ENCODE measurements around the gene SERTAD3.
"Not testable (repeated sequence)": the region's sequence is repeated elsewhere in the genome, so short reads cannot be mapped to it uniquely, and the experiment has no call there.

Gene SERTAD3

GRCh38 chr19:40413291-40413845, 30.8 kb downstream of the SERTAD3 start, which contains the start of gene PRX:
Gene PRX (minus strand): TSS chr19:40413378. CDS start chr19:40407932, 5,446 bp downstream.
- no peak for FAIRE-seq

GRCh38 chr19:40412866-40413265, 31.3 kb downstream of the SERTAD3 start:
- no peak for FAIRE-seq
- DNase-seq (ENCODE audit: extremely low spot score, insufficient read length, low read depth), result no peak

More at GRCh38 chr19:40413291-40413845, 30.8 kb downstream of the SERTAD3 start, which contains the start of gene PRX:
- DNase-seq (ENCODE audit: extremely low spot score, insufficient read length, low read depth), result no peak

- FAIRE-seq (no peak), DNase-seq (ENCODE audit: extremely low spot score, insufficient read length, low read depth) (no peak)
Observed at GRCh38 chr19:40411958-40412499, 32.1 kb downstream of the SERTAD3 start.

- DNase-seq (ENCODE audit: extremely low spot score, insufficient read length, low read depth) (no peak), FAIRE-seq (peak; percentile 61)
Observed at GRCh38 chr19:40411125-40411842, 32.9 kb downstream of the SERTAD3 start.

- FAIRE-seq, result no peak
- no peak for DNase-seq (ENCODE audit: extremely low spot score, insufficient read length, low read depth)
Observed at GRCh38 chr19:40410030-40410389, 34.1 kb downstream of the SERTAD3 start.

GRCh38 chr19:40408598-40408925, 35.6 kb downstream of the SERTAD3 start:
- DNase-seq (ENCODE audit: extremely low spot score, insufficient read length, low read depth); FAIRE-seq: not testable (repeated sequence)

- no peak for DNase-seq (ENCODE audit: extremely low spot score, insufficient read length, low read depth)
Observed at GRCh38 chr19:40407714-40408597, 36.2 kb downstream of the SERTAD3 start.

GRCh38 chr19:40403262-40403984, 40.7 kb downstream of the SERTAD3 start:
- DNase-seq (ENCODE audit: extremely low spot score, insufficient read length, low read depth), result peak; percentile 87
- FAIRE-seq, result peak; percentile 94

More at GRCh38 chr19:40407714-40408597, 36.2 kb downstream of the SERTAD3 start:
- no peak for FAIRE-seq

- FAIRE-seq (no peak), DNase-seq (ENCODE audit: extremely low spot score, insufficient read length, low read depth) (no peak)
Observed at GRCh38 chr19:40400559-40400958, 43.6 kb downstream of the SERTAD3 start.

- DNase-seq (ENCODE audit: extremely low spot score, insufficient read length, low read depth) (no peak), FAIRE-seq (no peak)
Observed at GRCh38 chr19:40398417-40399131, 45.6 kb downstream of the SERTAD3 start.

- DNase-seq (ENCODE audit: extremely low spot score, insufficient read length, low read depth), result no peak
- FAIRE-seq, result no peak
Observed at GRCh38 chr19:40397568-40397906, 46.6 kb downstream of the SERTAD3 start.

GRCh38 chr19:40396886-40397567, 47.1 kb downstream of the SERTAD3 start:
- DNase-seq (ENCODE audit: extremely low spot score, insufficient read length, low read depth), result no peak
- no peak for FAIRE-seq

- FAIRE-seq (no peak), DNase-seq (ENCODE audit: extremely low spot score, insufficient read length, low read depth) (no peak)
Observed at GRCh38 chr19:40395956-40396355, 48.2 kb downstream of the SERTAD3 start.

- FAIRE-seq (no peak), DNase-seq (ENCODE audit: extremely low spot score, insufficient read length, low read depth) (no peak)
Observed at GRCh38 chr19:40394816-40395210, 49.3 kb downstream of the SERTAD3 start.

GRCh38 chr19:40393894-40394815, 50.0 kb downstream of the SERTAD3 start:
- FAIRE-seq (no peak), DNase-seq (ENCODE audit: extremely low spot score, insufficient read length, low read depth) (no peak)

GRCh38 chr19:40392894-40393517, 51.1 kb downstream of the SERTAD3 start:
- FAIRE-seq, result no peak
- no peak for DNase-seq (ENCODE audit: extremely low spot score, insufficient read length, low read depth)

GRCh38 chr19:40392123-40392522, 52.0 kb downstream of the SERTAD3 start:
- FAIRE-seq (no peak), DNase-seq (ENCODE audit: extremely low spot score, insufficient read length, low read depth) (no peak)
